OCI-LY3 (cell line): ENCODE measurements around the gene KRT39.

Experiments
- CTCF ChIP-seq: fragments of 200-600, 300-600 bp; sonication (generic); IDR thresholded peaks from 2 replicates; pipeline ENCODE4 v1.5.1; 2014; ENCODE audit warnings: antibody characterized with exemption, low read length, low read depth
- EZH2phosphoT487 ChIP-seq: fragments of 200-600 bp; shearing (Covaris generic); IDR thresholded peaks from 2 replicates; pipeline ENCODE4 v1.6.1; 2018; ENCODE audit warnings: antibody characterized with exemption, mixed run types, low read depth

GRCh38 chr17:40966848-40967247 lies at the start of gene KRT39:
- TF ChIP-seq CTCF = no peak
- TF ChIP-seq EZH2phosphoT487 = no peak
